K562 (cell line): ENCODE data around the gene MYLK4. TPM values are rescaled to one million over a fixed set of nuclear protein-coding genes. Genes with fewer than 3 reads are reported as not detected.

ENCODE experiments used
- ATAC-seq: fragments of 200-7000 bp; cut with Tn5 transposase; 3 replicates; pipeline ENCODE4 v1.9.1; 2020; ENCODE audit warnings: moderate library complexity
- BruUV-seq: library from RNA; stranded (reverse); fragments of 400-500 nt; replicated peaks from 2 replicates; lab custom pipeline; 2021; lab: Mats Ljungman, UMichigan
- CTCF ChIA-PET: fragments of 300-600 bp; formaldehyde crosslinking; extraction: SDS; loops from one replicate; lab custom pipeline; 2021; ENCODE audit warnings: low intra/inter-chr PET ratio; lab: Yijun Ruan, JAX
- POLR2A ChIA-PET: fragments of 300-600, 350-650 bp; sonication (Branson Sonifier 250); formaldehyde crosslinking; extraction: SDS; loops from one replicate; lab custom pipeline; 2021; ENCODE audit warnings: antibody characterized with exemption, inconsistent platforms; lab: Yijun Ruan, JAX
- DNase-seq, 4 experiments: peaks; one replicate each; pipeline versions ENCODE4 v3.0.0 to v3.0.0-alpha.2; 2011 to 2018; ENCODE audit warnings: low spot score in 3 of 4, mixed read lengths in 3 of 4; ENCODE audit errors: extremely low read depth in 1 of 4
- FAIRE-seq: peaks from 2 replicates; lab custom pipeline; 2011; peaks lifted over from hg19 to GRCh38; lab: Jason Lieb, UNC
- H2AFZ ChIP-seq: 2 replicates; pipeline ENCODE4 v1.6.0; 2011; ENCODE audit warnings: low read depth, low read length, control low read depth, inconsistent platforms
- H3K27ac ChIP-seq: fragments of 200-600 bp; 3 replicates; pipeline ENCODE4 v1.8.0; 2011; ENCODE audit warnings: low read depth, mild to moderate bottlenecking, control low read depth, inconsistent platforms, low read length, moderate library complexity, mixed read lengths; ENCODE audit errors: extremely low read depth
- H3K27me3 ChIP-seq, 2 experiments: fragments of 300-600 bp in 1 of 2; 2 replicates in 1 of 2; 3 replicates in 1 of 2; pipeline versions ENCODE4 v1.6.0 to v1.8.0; 2011; ENCODE audit warnings: inconsistent platforms in 2 of 2, low read length in 2 of 2, mild to moderate bottlenecking in 1 of 2, mixed read lengths in 1 of 2, moderate library complexity in 1 of 2; ENCODE audit not compliant: control insufficient read depth in 2 of 2, insufficient read depth in 2 of 2
- H3K36me3 ChIP-seq: fragments of 300-600 bp; 3 replicates; pipeline ENCODE4 v1.8.0; 2011; ENCODE audit warnings: mild to moderate bottlenecking, low read length, inconsistent platforms; ENCODE audit not compliant: control insufficient read depth, insufficient read depth
- H3K4me1 ChIP-seq, 2 experiments: fragments of 200-600 bp in 1 of 2; replicated peaks in 1 of 2; 2 replicates in 1 of 2; 3 replicates in 1 of 2; pipeline versions ENCODE4 v1.5.1 to v1.8.0; 2011; ENCODE audit warnings: inconsistent platforms in 2 of 2, low read length in 2 of 2, mild to moderate bottlenecking in 1 of 2, mixed read lengths in 1 of 2, moderate library complexity in 1 of 2; ENCODE audit not compliant: control insufficient read depth in 2 of 2, insufficient read depth in 2 of 2
- H3K4me2 ChIP-seq: 2 replicates; pipeline ENCODE4 v1.6.1; 2011; ENCODE audit warnings: low read length, control low read depth, inconsistent platforms, mixed read lengths; ENCODE audit not compliant: insufficient read depth
- H3K4me3 ChIP-seq: fragments of 200-600 bp; sonication (generic), shearing (Covaris generic); 2 replicates; pipeline ENCODE4 v1.5.1; 2016; ENCODE audit warnings: control low read depth, inconsistent platforms
- H3K79me2 ChIP-seq: fragments of 200-600 bp; 3 replicates; pipeline ENCODE4 v1.8.0; 2011; ENCODE audit warnings: low read length, inconsistent platforms; ENCODE audit not compliant: control insufficient read depth, insufficient read depth
- H3K9ac ChIP-seq, 2 experiments: 2 replicates each; pipeline versions ENCODE4 v1.6.0 to v1.6.1; 2011; ENCODE audit warnings: low read depth in 2 of 2, low read length in 2 of 2, control low read depth in 1 of 2, inconsistent platforms in 1 of 2, mild to moderate bottlenecking in 1 of 2, mixed read lengths in 1 of 2; ENCODE audit not compliant: insufficient read depth in 1 of 2
- H3K9me1 ChIP-seq: one replicate; pipeline ENCODE4 v1.6.0; 2011; ENCODE audit warnings: inconsistent platforms, mild to moderate bottlenecking, low read length, moderate library complexity; ENCODE audit not compliant: control insufficient read depth, insufficient read depth
- H3K9me3 ChIP-seq: replicated peaks from 2 replicates; pipeline ENCODE4 v1.5.1; 2011; ENCODE audit warnings: low read depth, low read length, inconsistent platforms; ENCODE audit not compliant: control insufficient read depth, insufficient read depth
- H4K20me1 ChIP-seq: replicated peaks from 2 replicates; pipeline ENCODE4 v1.6.1; 2011; ENCODE audit warnings: low read length, inconsistent platforms, mixed read lengths; ENCODE audit not compliant: control insufficient read depth, insufficient read depth
- CBX5 ChIP-seq: IDR thresholded peaks from 2 replicates; pipeline ENCODE4 v1.6.1; 2014; ENCODE audit warnings: low read depth, borderline replicate concordance
- DEAF1 ChIP-seq: fragments of 450-650 bp; formaldehyde crosslinking; IDR thresholded peaks from 2 replicates; pipeline ENCODE4 v1.4.0; 2020; ENCODE audit warnings: mild to moderate bottlenecking, moderate library complexity
- ETV1 ChIP-seq: fragments of 450-650 bp; conservative IDR thresholded peaks from 2 replicates; pipeline ENCODE4 v1.6.1; 2016; ENCODE audit warnings: missing genetic modification characterization, control low read depth, low read depth, missing compliant biosample characterization
- GTF2E2 ChIP-seq: fragments of 200-800 bp; sonication (Bioruptor generic); IDR thresholded peaks from 2 replicates; pipeline ENCODE4 v1.6.1; 2016; ENCODE audit warnings: missing genetic modification characterization, missing compliant biosample characterization
- JUND ChIP-seq, 2 experiments: IDR thresholded peaks; 2 replicates in 1 of 2; 3 replicates in 1 of 2; pipeline ENCODE4 v1.6.1; 2011; ENCODE audit warnings: borderline replicate concordance in 2 of 2, low read depth in 2 of 2, low read length in 2 of 2, improper control_type of control experiment in 1 of 2, missing biosample characterization in 1 of 2, missing genetic modification characterization in 1 of 2, missing genetic modification reagents in 1 of 2
- KDM1A ChIP-seq, 2 experiments: fragments of 450-650 bp; IDR thresholded peaks; 2 replicates each; pipeline ENCODE4 v1.6.1; 2016; ENCODE audit warnings: mild to moderate bottlenecking in 2 of 2
- REST ChIP-seq, 2 experiments: fragments of 450-650 bp; formaldehyde crosslinking in 1 of 2; IDR thresholded peaks; 2 replicates each; pipeline versions ENCODE4 v1.4.0 to v1.6.1; 2014 to 2020; ENCODE audit warnings: mild to moderate bottlenecking in 2 of 2, borderline replicate concordance in 1 of 2, low read depth in 1 of 2
- RFX1 ChIP-seq: fragments of 450-650 bp; IDR thresholded peaks from 2 replicates; pipeline ENCODE4 v1.6.1; 2016; ENCODE audit warnings: mild to moderate bottlenecking, moderate library complexity
- ZFP36 ChIP-seq: fragments of 150-350 bp; IDR thresholded peaks from 2 replicates; pipeline ENCODE4 v1.6.1; 2018; ENCODE audit warnings: low read length, low read depth; ENCODE audit not compliant: partially characterized antibody
- WGBS: fragments of 100-300 bp; shearing (Covaris generic); methylation state at CpG from one replicate; pipeline ENCODE4 v1.1.6; 2016; ENCODE audit warnings: low coverage, mixed read lengths; ENCODE audit not compliant: insufficient coverage; ENCODE audit errors: missing lambda C conversion rate; 5-methylcytosine and 5-hydroxymethylcytosine counted together
- in situ Hi-C: fragments of 300-500 bp; cut with MboI; formaldehyde crosslinking; loops from 4 replicates; pipeline ENCODE4 v1.15.0; 2018; ENCODE audit warnings: inconsistent platforms, mixed read lengths
- intact Hi-C: fragments of 100-400 bp; cut with micrococcal nuclease; formaldehyde crosslinking; loops from 2 replicates; pipeline ENCODE4 v1.14.2; 2022
- polyA plus RNA-seq, 8 experiments: library from polyadenylated mRNA; depleted of rRNA in 4 of 8; stranded (reverse) in 5 of 8; unstranded in 3 of 8; fragments of >200 nt; fragmentation: Nextera tagmentation in 2 of 8; fragmentation: Illumina TruSeq in 1 of 8; extraction: Ambion mirVana in 2 of 8; extraction: Trizol in 1 of 8; gene quantifications; 2 replicates each; pipeline versions ENCODE4 v1.2.1 to v1.2.3, GENCODE V29; 2011 to 2014; ENCODE audit warnings: inconsistent platforms in 1 of 8, missing spikeins in 1 of 8
- total RNA-seq, 7 experiments: library from RNA; depleted of rRNA in 6 of 7; stranded (reverse); fragments of >200 nt in 6 of 7; fragmentation: Illumina TruSeq in 2 of 7; extraction: Trizol in 2 of 7; gene quantifications; 2 replicates each; pipeline versions ENCODE4 v1.2.1 to v1.2.3, GENCODE V29; 2011 to 2021; ENCODE audit warnings: low replicate concordance in 1 of 7

The MYLK4 gene
- total and polyA plus RNA-seq, 9 of the 15 experiments (the other 6 are each of a cell fraction or from before 2014, with no cell fraction given), result 0.01 to 0.15 (median 0.06) TPM

GRCh38 chr6:2634139-2634964, 116.4 kb downstream of the MYLK4 start:
- ChIA-PET CTCF (interaction anchor here (0.7 to 2.0 kb wide), 2 partner anchors 1035 to 1038 kb away, joined by 3 to 9 read pairs; no protein-coding TSS in a partner anchor), POLR2A (interaction anchor here (0.5 to 1.3 kb wide), 10 partner anchors 9 to 891 kb away, joined by 3 to 5 read pairs (median 3); no protein-coding TSS in a partner anchor)
- DNase-seq, result peak; percentile 85 to 94 (median 90)
- H3K79me2 ChIP-seq, result no peaks in the 10 kb centered on the region
- peak; percentile 99 for ATAC-seq
- no peak overlapping the region for H3K27ac ChIP-seq
- H3K4me1 ChIP-seq, result peaks cover 0 to 8% of the 10 kb centered on the region in 2 experiments; a peak in 2 of 5 replicates
- peak; percentile 89 for FAIRE-seq
- no peaks in the 10 kb centered on the region for H3K9me3 ChIP-seq
- H2AFZ ChIP-seq, result peak overlapping the region; percentile 51
- no TSS peak for BruUV-seq
- H3K36me3 ChIP-seq, result no peaks in the 10 kb centered on the region
- no peaks in the 10 kb centered on the region for H4K20me1 ChIP-seq
- peak overlapping the region; percentile 40 for H3K4me2 ChIP-seq
- intact Hi-C loops (loop anchor here (1.0 to 10.0 kb wide), 6 partner anchors 63 to 1038 kb away; no protein-coding TSS in a partner anchor), in situ Hi-C loops (no loop called here)
- H3K27me3 ChIP-seq, result peaks cover 46 to 78% of the 10 kb centered on the region in 2 experiments; a peak in 4 of 5 replicates
- H3K4me3 ChIP-seq, result no peak overlapping the region
- 16% methylated on average over 66 of the region's 67 CpGs for WGBS
- H3K9ac ChIP-seq, result no peak overlapping the region
- no peaks in the 10 kb centered on the region for H3K9me1 ChIP-seq
- TF ChIP-seq CBX5, result 0 out of 2 replicates have a peak, but pooled peaks have one; percentile 15
- TF ChIP-seq RFX1, result peak; percentile 30; the same call in 1 of the 2 replicates
- peak; percentile 90 for TF ChIP-seq REST (IDR thresholded peaks at IDR 0.05; ENCODE audit: borderline replicate concordance)
- TF ChIP-seq REST (CRISPR knock-in tag; IDR thresholded peaks at IDR 0.05; ENCODE audit: low read depth), result no peak
- TF ChIP-seq ZFP36, result peak; percentile 40
- TF ChIP-seq JUND (IDR thresholded peaks at IDR 0.05; ENCODE audit: borderline replicate concordance, low read depth, low read length), result no peak
- no peak for TF ChIP-seq JUND (tag; IDR thresholded peaks at IDR 0.05; ENCODE audit: borderline replicate concordance, low read depth, low read length)
- TF ChIP-seq GTF2E2, result no peak
- no peak for TF ChIP-seq KDM1A (IDR thresholded peaks at IDR 0.05)
- peak; percentile 95 for TF ChIP-seq DEAF1
- peak; percentile 37; the same call in 1 of the 2 replicates for TF ChIP-seq ETV1 (tag)
